Neural cell (in vitro differentiated cells): ENCODE measurements around the gene CCR3. TPM values are rescaled to one million over a fixed set of nuclear protein-coding genes. Genes with fewer than 3 reads are reported as not detected.

Source experiments
- H2AFZ ChIP-seq: fragments of 200-600, 300-800 bp; sonication (generic), shearing (Covaris generic); 2 replicates; pipeline ENCODE4 v1.6.0; 2014; ENCODE audit warnings: low read depth, mild to moderate bottlenecking, antibody characterized with exemption, low read length, moderate library complexity
- H3F3A ChIP-seq: fragments of 200-600 bp; shearing (Covaris generic); 2 replicates; pipeline ENCODE4 v1.6.1; 2016; ENCODE audit warnings: mild to moderate bottlenecking, moderate library complexity, mixed read lengths, antibody characterized with exemption, low read length; ENCODE audit not compliant: insufficient read depth, poor library complexity, severe bottlenecking
- H3K27ac ChIP-seq: fragments of 200-600, 300-800 bp; sonication (generic), shearing (Covaris generic); 2 replicates; pipeline ENCODE4 v1.5.1; 2014; ENCODE audit warnings: mild to moderate bottlenecking, low read length, moderate library complexity
- H3K27me3 ChIP-seq: fragments of 300-800, 200-600 bp; sonication (generic), shearing (Covaris generic); 2 replicates; pipeline ENCODE4 v1.6.0; 2014; ENCODE audit warnings: mild to moderate bottlenecking, low read depth, low read length, moderate library complexity; ENCODE audit not compliant: insufficient read depth
- H3K36me3 ChIP-seq: fragments of 300-800, 200-600 bp; sonication (generic), shearing (Covaris generic); 2 replicates; pipeline ENCODE4 v1.5.1; 2014; ENCODE audit warnings: mild to moderate bottlenecking, antibody characterized with exemption, low read length, moderate library complexity; ENCODE audit not compliant: insufficient read depth
- H3K4me2 ChIP-seq: fragments of 300-800, 200-600 bp; sonication (generic), shearing (Covaris generic); 2 replicates; pipeline ENCODE4 v1.6.0; 2014; ENCODE audit warnings: mild to moderate bottlenecking, low read length
- H3K4me3 ChIP-seq: fragments of 300-800, 200-600 bp; sonication (generic), shearing (Covaris generic); 2 replicates; pipeline ENCODE4 v1.5.1; 2014; ENCODE audit warnings: mild to moderate bottlenecking, low read length, moderate library complexity
- H3K79me2 ChIP-seq: fragments of 200-600 bp; shearing (Covaris generic); replicated peaks from 2 replicates; pipeline ENCODE4 v1.6.0; 2014; ENCODE audit warnings: mild to moderate bottlenecking, low read length, moderate library complexity; ENCODE audit not compliant: insufficient read depth
- H3K9ac ChIP-seq: fragments of 300-800, 200-600 bp; sonication (generic), shearing (Covaris generic); 2 replicates; pipeline ENCODE4 v1.6.1; 2016; ENCODE audit warnings: mild to moderate bottlenecking, low read length, mixed read lengths
- H3K9me2 ChIP-seq: fragments of 200-600 bp; shearing (Covaris generic); 2 replicates; pipeline ENCODE4 v1.6.1; 2016; ENCODE audit warnings: mild to moderate bottlenecking, low read length, mixed read lengths; ENCODE audit not compliant: insufficient read depth
- H3K9me3 ChIP-seq: fragments of 200-600, 300-800 bp; sonication (generic), shearing (Covaris generic); 2 replicates; pipeline ENCODE4 v1.6.1; 2016; ENCODE audit warnings: mild to moderate bottlenecking, mixed run types, low read length, moderate library complexity, mixed read lengths
- H4K20me1 ChIP-seq: fragments of 200-600 bp; shearing (Covaris generic); 2 replicates; pipeline ENCODE4 v1.6.1; 2016; ENCODE audit warnings: mild to moderate bottlenecking, mixed run types; ENCODE audit not compliant: insufficient read depth
- EP300 ChIP-seq: fragments of 450-650 bp; conservative IDR thresholded peaks from 2 replicates; pipeline ENCODE4 v1.6.1; 2014; ENCODE audit warnings: antibody characterized with exemption, mild to moderate bottlenecking, moderate library complexity; ENCODE audit not compliant: poor library complexity, severe bottlenecking
- EZH2 ChIP-seq: fragments of 200-600, 300-800 bp; shearing (Covaris generic), sonication (generic); IDR thresholded peaks from 2 replicates; pipeline ENCODE4 v1.6.1; 2014; ENCODE audit warnings: antibody characterized with exemption, low read length, borderline replicate concordance, mild to moderate bottlenecking; ENCODE audit not compliant: insufficient read depth, poor library complexity, severe bottlenecking
- MXI1 ChIP-seq: fragments of 450-650 bp; conservative IDR thresholded peaks from 2 replicates; pipeline ENCODE4 v1.6.1; 2014; ENCODE audit warnings: antibody characterized with exemption, mild to moderate bottlenecking; ENCODE audit not compliant: poor library complexity, severe bottlenecking
- POLR2AphosphoS5 ChIP-seq: IDR thresholded peaks from 2 replicates; pipeline ENCODE4 v1.6.1; 2012
- RAD21 ChIP-seq: fragments of 450-650 bp; conservative IDR thresholded peaks from 2 replicates; pipeline ENCODE4 v1.6.1; 2014; ENCODE audit warnings: antibody characterized with exemption, mild to moderate bottlenecking, moderate library complexity
- SMC3 ChIP-seq: fragments of 450-650 bp; conservative IDR thresholded peaks from 2 replicates; pipeline ENCODE4 v1.6.1; 2014; ENCODE audit warnings: antibody characterized with exemption, mild to moderate bottlenecking, moderate library complexity; ENCODE audit not compliant: poor library complexity
- TAF1 ChIP-seq: IDR thresholded peaks from 2 replicates; pipeline ENCODE4 v1.6.1; 2012; ENCODE audit warnings: low read depth
- polyA plus RNA-seq: library from polyadenylated mRNA; depleted of rRNA; stranded (reverse); fragments of >200 nt; gene quantifications from 2 replicates; pipeline ENCODE4 v1.2.3, GENCODE V29; 2014
- TF ChIP-seq, protein P1 (sequence below): fragments of 450-650 bp; IDR thresholded peaks from 2 replicates; pipeline ENCODE4 v1.5.1; 2014; ENCODE audit warnings: antibody characterized with exemption, mild to moderate bottlenecking, moderate library complexity; ENCODE audit not compliant: poor library complexity, severe bottlenecking
- TF ChIP-seq, protein P2 (sequence below): IDR thresholded peaks from 2 replicates; pipeline ENCODE4 v1.6.1; 2012; ENCODE audit warnings: borderline replicate concordance

Gene CCR3
- polyA plus RNA-seq, 1 donor from 2014 or later, result not detected

DNA sequence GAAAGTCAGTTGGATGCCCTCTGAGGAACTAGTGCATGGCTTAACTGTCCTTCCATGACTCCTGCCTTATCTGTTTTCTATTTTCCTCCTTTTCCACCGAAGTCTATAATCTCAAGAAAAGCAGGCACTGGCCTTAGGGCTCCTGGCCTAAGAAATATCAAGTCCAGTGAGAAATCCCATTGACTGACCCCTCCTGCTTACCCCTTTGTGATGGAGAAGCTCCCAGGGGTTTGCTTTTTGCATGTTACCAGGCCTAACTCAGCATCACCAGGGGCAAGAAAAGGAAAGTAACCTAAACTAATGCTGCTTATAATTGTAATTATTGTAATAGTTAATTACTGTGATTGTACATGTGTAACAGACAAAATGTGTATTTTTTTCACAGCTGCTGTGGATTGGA, 21.7 kb downstream of the CCR3 start:
- Histone ChIP-seq H2AFZ (no peak overlapping the region), H3K9me3 (no peaks in the 10 kb centered on the region), H3K36me3 (no peaks in the 10 kb centered on the region), H3K27ac (no peak overlapping the region), H3K79me2 (no peaks in the 10 kb centered on the region), H3F3A (no peaks in the 10 kb centered on the region), H4K20me1 (no peaks in the 10 kb centered on the region), H3K9me2 (no peaks in the 10 kb centered on the region), H3K4me3 (no peak overlapping the region), H3K27me3 (no peaks in the 10 kb centered on the region), H3K9ac (no peak overlapping the region), H3K4me2 (no peak overlapping the region)
- no peak for TF ChIP-seq EP300
- TF ChIP-seq, protein P1, sequence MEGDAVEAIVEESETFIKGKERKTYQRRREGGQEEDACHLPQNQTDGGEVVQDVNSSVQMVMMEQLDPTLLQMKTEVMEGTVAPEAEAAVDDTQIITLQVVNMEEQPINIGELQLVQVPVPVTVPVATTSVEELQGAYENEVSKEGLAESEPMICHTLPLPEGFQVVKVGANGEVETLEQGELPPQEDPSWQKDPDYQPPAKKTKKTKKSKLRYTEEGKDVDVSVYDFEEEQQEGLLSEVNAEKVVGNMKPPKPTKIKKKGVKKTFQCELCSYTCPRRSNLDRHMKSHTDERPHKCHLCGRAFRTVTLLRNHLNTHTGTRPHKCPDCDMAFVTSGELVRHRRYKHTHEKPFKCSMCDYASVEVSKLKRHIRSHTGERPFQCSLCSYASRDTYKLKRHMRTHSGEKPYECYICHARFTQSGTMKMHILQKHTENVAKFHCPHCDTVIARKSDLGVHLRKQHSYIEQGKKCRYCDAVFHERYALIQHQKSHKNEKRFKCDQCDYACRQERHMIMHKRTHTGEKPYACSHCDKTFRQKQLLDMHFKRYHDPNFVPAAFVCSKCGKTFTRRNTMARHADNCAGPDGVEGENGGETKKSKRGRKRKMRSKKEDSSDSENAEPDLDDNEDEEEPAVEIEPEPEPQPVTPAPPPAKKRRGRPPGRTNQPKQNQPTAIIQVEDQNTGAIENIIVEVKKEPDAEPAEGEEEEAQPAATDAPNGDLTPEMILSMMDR, result no peak
- no peak for TF ChIP-seq TAF1
- no peak for TF ChIP-seq MXI1
- no peak for TF ChIP-seq SMC3
- no peak for TF ChIP-seq EZH2
- no peak for TF ChIP-seq POLR2AphosphoS5
- TF ChIP-seq, protein P2, sequence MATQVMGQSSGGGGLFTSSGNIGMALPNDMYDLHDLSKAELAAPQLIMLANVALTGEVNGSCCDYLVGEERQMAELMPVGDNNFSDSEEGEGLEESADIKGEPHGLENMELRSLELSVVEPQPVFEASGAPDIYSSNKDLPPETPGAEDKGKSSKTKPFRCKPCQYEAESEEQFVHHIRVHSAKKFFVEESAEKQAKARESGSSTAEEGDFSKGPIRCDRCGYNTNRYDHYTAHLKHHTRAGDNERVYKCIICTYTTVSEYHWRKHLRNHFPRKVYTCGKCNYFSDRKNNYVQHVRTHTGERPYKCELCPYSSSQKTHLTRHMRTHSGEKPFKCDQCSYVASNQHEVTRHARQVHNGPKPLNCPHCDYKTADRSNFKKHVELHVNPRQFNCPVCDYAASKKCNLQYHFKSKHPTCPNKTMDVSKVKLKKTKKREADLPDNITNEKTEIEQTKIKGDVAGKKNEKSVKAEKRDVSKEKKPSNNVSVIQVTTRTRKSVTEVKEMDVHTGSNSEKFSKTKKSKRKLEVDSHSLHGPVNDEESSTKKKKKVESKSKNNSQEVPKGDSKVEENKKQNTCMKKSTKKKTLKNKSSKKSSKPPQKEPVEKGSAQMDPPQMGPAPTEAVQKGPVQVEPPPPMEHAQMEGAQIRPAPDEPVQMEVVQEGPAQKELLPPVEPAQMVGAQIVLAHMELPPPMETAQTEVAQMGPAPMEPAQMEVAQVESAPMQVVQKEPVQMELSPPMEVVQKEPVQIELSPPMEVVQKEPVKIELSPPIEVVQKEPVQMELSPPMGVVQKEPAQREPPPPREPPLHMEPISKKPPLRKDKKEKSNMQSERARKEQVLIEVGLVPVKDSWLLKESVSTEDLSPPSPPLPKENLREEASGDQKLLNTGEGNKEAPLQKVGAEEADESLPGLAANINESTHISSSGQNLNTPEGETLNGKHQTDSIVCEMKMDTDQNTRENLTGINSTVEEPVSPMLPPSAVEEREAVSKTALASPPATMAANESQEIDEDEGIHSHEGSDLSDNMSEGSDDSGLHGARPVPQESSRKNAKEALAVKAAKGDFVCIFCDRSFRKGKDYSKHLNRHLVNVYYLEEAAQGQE, result no peak
- no peak for TF ChIP-seq RAD21

DNA sequence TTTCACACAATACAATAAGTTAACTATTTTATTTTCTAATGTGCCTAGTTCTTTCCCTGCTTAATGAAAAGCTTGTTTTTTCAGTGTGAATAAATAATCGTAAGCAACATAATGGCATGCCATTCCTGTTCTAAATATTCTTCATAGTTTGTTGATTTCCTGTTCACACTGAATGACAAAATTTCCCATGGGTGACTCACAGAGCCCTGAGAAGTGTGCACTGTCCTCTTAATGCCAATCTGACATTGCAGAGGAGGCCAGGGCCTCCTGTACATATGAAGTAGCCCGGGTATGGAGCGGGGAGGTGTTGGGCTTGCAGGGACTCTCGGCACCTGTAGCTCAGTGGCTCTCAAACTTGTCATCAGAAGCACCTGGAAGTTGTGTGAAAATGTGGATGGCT, 24.3 kb downstream of the CCR3 start:
- Histone ChIP-seq H3K9me3 (no peaks in the 10 kb centered on the region), H4K20me1 (no peaks in the 10 kb centered on the region), H3K9ac (no peak overlapping the region), H3K27ac (no peak overlapping the region), H3K9me2 (no peaks in the 10 kb centered on the region), H3K4me3 (no peak overlapping the region), H2AFZ (no peak overlapping the region), H3K36me3 (no peaks in the 10 kb centered on the region), H3K27me3 (no peaks in the 10 kb centered on the region), H3K4me2 (no peak overlapping the region), H3F3A (no peaks in the 10 kb centered on the region), H3K79me2 (no peaks in the 10 kb centered on the region)
- TF ChIP-seq EZH2 (no peak), TAF1 (no peak), SMC3 (no peak)
- TF ChIP-seq, protein P2, result no peak
